HFF-Myc (cell line): ENCODE data around the gene SMYD3.

ENCODE experiments used
- DNase-seq: peaks from one replicate; pipeline ENCODE4 v3.0.0-alpha.2; 2011; ENCODE audit warnings: low read depth; ENCODE audit errors: extremely low read depth
- H3K4me3 ChIP-seq: replicated peaks from 2 replicates; pipeline ENCODE4 v1.5.1; 2011; ENCODE audit warnings: low read depth, mild to moderate bottlenecking, control low read depth, low read length
- TF ChIP-seq, protein P1 (sequence below): IDR thresholded peaks from 2 replicates; pipeline ENCODE4 v1.5.1; 2012; ENCODE audit warnings: mild to moderate bottlenecking, low read depth, low read length, control low read depth; ENCODE audit errors: missing control alignments

The SMYD3 gene

DNA sequence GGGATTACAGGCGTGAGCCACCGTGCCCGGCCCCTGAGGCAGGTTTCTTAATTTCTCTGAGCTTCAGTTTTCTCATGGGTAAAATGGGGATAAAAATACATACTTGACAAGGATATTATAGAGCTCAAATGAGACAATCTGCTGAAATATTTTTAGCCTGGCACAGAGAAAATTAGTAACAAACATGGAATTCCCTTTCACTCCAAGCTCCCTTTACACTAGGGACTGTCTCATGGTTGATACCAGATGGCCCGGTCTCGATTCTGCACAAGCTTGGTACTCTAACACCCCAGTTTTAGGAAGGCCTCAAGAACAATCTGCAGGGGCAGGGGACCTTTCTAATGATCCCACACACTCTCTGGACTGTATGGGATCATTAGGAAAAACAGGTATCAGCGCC is 671.7 kb downstream of the SMYD3 start:
- H3K4me3 ChIP-seq: no peak overlapping the region
- no peak for DNase-seq
- TF ChIP-seq, protein P1, sequence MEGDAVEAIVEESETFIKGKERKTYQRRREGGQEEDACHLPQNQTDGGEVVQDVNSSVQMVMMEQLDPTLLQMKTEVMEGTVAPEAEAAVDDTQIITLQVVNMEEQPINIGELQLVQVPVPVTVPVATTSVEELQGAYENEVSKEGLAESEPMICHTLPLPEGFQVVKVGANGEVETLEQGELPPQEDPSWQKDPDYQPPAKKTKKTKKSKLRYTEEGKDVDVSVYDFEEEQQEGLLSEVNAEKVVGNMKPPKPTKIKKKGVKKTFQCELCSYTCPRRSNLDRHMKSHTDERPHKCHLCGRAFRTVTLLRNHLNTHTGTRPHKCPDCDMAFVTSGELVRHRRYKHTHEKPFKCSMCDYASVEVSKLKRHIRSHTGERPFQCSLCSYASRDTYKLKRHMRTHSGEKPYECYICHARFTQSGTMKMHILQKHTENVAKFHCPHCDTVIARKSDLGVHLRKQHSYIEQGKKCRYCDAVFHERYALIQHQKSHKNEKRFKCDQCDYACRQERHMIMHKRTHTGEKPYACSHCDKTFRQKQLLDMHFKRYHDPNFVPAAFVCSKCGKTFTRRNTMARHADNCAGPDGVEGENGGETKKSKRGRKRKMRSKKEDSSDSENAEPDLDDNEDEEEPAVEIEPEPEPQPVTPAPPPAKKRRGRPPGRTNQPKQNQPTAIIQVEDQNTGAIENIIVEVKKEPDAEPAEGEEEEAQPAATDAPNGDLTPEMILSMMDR: no peak

DNA sequence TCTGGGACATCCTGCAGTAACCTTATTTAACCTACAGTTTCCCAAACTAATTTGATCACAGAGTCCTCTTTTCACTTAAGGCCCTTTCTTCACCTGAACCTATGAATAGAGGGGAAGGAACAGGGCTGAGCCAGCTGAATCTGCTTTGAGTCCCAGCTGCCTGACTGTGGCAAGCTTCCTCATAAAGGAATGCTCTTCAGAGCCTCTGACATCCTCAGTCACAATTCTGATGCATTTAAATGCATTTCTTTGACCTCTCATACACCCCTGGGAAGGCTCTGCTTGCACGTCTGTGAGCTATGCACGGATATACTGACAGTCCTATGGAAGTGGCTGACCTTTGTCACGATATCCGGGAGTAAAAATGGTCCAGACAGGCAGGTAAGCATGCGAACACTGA is 673.1 kb downstream of the SMYD3 start:
- no peak overlapping the region for H3K4me3 ChIP-seq
- TF ChIP-seq, protein P1: no peak
- no peak for DNase-seq

DNA sequence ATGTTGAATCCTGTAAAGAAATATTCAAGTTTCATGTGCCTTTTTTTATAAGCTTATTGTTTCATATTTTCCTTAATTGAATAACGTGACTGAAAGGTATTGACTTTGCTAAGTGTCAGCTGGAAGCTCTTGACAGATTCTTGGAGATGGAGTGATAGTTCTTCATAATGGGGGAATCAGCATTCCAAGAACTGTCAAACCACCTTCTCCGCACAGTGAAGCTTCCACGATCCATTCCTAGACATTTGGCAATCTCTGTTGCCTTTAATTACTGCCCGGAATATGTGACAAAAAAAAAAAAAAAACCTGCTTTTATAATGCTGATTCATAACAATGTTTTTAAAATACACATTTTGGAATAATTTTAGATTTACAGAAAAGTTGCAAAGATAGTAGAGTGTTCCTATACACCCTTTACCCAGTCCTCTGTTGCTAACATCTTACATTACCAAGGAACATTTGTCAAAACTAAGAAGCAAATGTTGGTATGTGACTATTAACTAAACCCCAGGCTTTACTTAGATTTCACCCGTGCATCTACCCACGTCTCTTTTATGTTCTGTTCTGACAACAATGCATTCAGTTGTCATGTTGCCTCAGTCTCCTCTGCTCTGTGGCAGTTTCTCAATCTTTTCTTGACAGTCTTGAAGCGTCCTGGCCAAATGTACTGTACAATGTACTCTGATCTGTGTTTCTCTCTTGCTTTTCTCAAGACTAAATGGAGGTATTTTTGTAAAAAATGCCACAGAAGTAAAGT is 674.1 kb downstream of the SMYD3 start:
- TF ChIP-seq, protein P1: no peak
- no peak overlapping the region for H3K4me3 ChIP-seq
- no peak for DNase-seq

DNA sequence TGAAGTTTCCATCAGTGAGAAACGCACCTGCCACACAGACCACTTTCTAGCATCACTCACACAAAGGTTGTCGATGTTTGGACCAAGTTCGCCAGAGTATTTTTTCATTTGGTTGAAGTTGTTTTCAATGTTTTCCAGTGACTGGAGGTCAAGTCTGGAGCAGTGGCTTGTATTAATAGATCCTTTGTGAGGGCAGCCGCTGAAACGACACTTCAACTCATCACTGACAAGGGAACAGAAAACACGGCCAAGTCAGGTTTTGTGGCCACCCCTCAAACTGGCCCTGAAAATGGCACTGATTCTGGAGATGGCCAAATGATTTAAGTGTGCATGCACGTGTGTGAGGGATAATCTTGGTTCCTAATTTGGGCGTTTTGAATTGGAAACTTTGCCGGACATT is 675.6 kb downstream of the SMYD3 start:
- no peak for DNase-seq
- TF ChIP-seq, protein P1: no peak
- H3K4me3 ChIP-seq: no peak overlapping the region

DNA sequence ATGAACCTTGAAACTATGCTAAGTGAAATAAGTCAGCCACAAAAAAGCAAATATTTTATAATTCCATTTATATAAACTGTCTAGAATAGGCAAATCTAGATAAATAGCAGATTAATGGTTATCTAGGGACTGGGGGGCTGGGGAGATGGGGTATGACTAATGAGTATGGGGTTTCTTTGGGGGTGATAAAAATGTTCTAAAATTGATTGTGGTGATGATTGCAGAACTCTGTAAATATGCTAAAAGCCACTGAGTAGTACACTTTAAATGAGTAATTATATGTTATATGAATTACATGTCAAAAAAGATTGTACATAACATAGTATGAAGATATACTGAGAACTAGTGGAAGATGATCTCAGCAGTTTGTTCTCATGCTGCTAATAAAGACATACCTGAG is 677.3 kb downstream of the SMYD3 start:
- TF ChIP-seq, protein P1: no peak
- DNase-seq: no peak

DNA sequence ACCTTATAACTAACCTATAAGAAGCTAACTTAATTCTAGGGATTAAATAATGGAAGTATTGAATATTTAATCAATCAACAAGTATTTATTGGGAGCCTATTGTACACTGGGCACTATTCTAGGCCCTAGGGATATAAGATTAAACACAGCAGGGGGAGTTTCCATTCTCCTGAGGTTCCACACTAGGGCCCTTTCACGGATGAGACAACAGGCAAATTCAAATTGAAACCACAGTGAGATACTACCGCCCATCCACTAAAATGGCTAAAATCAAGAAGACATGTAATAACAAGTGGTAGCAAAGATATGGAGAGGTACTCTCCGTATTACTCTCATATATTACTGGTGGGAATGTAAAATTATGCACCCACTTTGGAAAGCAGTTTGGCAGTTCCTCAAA is 677.9 kb downstream of the SMYD3 start:
- TF ChIP-seq, protein P1: no peak
- H3K4me3 ChIP-seq: no peak overlapping the region
- DNase-seq: no peak

More for the DNA sequence above, 677.3 kb downstream of the SMYD3 start:
- H3K4me3 ChIP-seq: no peak overlapping the region

DNA sequence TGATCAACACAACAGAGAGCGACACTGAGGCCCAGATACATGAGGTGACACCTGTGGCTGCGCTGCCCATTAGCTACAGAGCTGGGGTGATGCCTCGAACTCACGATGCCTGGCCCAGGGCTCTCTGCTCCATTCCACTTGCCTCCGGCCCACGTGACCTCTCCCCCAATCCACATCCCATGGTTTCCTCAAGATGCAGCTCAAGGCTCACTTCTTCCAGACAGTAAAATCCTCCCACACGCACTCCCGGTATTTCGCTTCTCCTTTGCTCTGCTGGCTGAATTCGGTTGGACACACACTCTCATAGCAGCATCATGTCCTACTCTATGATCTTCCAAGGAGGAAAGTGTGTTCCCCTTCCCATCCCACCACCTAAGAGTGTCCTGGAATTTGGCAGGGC is 679.8 kb downstream of the SMYD3 start:
- DNase-seq: no peak
- TF ChIP-seq, protein P1: no peak
- no peak overlapping the region for H3K4me3 ChIP-seq
